Ovary (tissue), 9 donors: Measurements from ENCODE around the gene CENPE. TPM values are rescaled to one million over a fixed set of nuclear protein-coding genes. Genes with fewer than 3 reads are reported as not detected.

Source experiments
- DNase-seq, 5 donors: peaks; one replicate each; pipeline ENCODE4 v3.0.0-alpha.2; 2019 to 2020
- H3K27ac ChIP-seq, 2 donors: fragments of 200-600 bp; one replicate each; pipeline versions ENCODE4 v1.5.1 to v1.8.0; 2019 to 2022
- H3K27me3 ChIP-seq: fragments of 200-600 bp; one replicate; pipeline ENCODE4 v1.8.0; 2022
- H3K36me3 ChIP-seq: fragments of 200-600 bp; sonication (generic); one replicate; pipeline ENCODE4 v1.5.1; 2019
- H3K4me1 ChIP-seq: one replicate; pipeline ENCODE4 v1.8.1; 2013; ENCODE audit warnings: mild to moderate bottlenecking, moderate library complexity; ENCODE audit not compliant: insufficient read depth
- H3K4me3 ChIP-seq: fragments of 200-600 bp; sonication (generic); one replicate; pipeline ENCODE4 v1.5.1; 2017
- H3K9me3 ChIP-seq, 2 donors: fragments of 200-600 bp in 1 of 2; sonication (generic) in 1 of 2; one replicate each; pipeline versions ENCODE4 v1.5.1 to v1.8.1; 2013 to 2019; ENCODE audit warnings: mild to moderate bottlenecking in 1 of 2, moderate library complexity in 1 of 2
- CTCF ChIP-seq, 3 donors: fragments of 450-650 bp in 2 of 3; fragments of 200-600 bp in 1 of 3; IDR thresholded peaks; one replicate each; pipeline versions ENCODE4 v1.5.1 to v1.8.0; 2016 to 2022; ENCODE audit warnings: antibody characterized with exemption in 3 of 3, mild to moderate bottlenecking in 1 of 3
- EP300 ChIP-seq: sonication (generic); formaldehyde crosslinking; IDR thresholded peaks from one replicate; pipeline ENCODE4 v1.6.1; 2017; ENCODE audit warnings: antibody characterized with exemption
- POLR2A ChIP-seq: fragments of 450-650 bp; IDR thresholded peaks from one replicate; pipeline ENCODE4 v1.6.1; 2017; ENCODE audit warnings: antibody characterized with exemption, mild to moderate bottlenecking, moderate library complexity
- WGBS, 3 donors: extraction: QIAGEN DNeasy Blood & Tissue Kit in 1 of 3; methylation state at CpG; one replicate each; pipeline versions ENCODE4 v1.1.5 to v1.1.7; 2013 to 2017; 5-methylcytosine and 5-hydroxymethylcytosine counted together
- intact Hi-C, 4 donors: fragments of 100-400 bp; cut with DNase I; formaldehyde crosslinking; loops; one replicate each; pipeline versions ENCODE4 v1.11.0 to v1.15.1; 2022 to 2023
- polyA plus RNA-seq, 2 donors: library from polyadenylated mRNA; stranded (reverse); fragments of 200-250 nt in 1 of 2; fragments of 350-450 nt in 1 of 2; fragmentation: Illumina TruSeq in 1 of 2; extraction: RNeasy Lipid Tissue Mini Kit (QIAGEN cat#74804) in 1 of 2; gene quantifications; one replicate each; pipeline ENCODE4 v1.2.3, GENCODE V29; 2013 to 2014
- total RNA-seq, 7 donors: library from RNA; depleted of rRNA in 2 of 7; stranded (reverse); fragments of >200 nt in 2 of 7; fragmentation: NEBNext Ultra II Directional in 3 of 7; extraction: Animal tissue kit (Norgen Biotek cat#: 25700) in 3 of 7; gene quantifications; one replicate each; pipeline versions ENCODE4 v1.1.0 to v1.2.4, GENCODE V29; 2016 to 2023
- donor health status: DM: no; HTN: no; CAD: no; lungs with moderate emphysema.
- donor health status: DM: no; HTN: no; CAD: no.
- donor health status: Bipolar disorder and iron deficiency.
- donor health status: DM: yes; HTN: yes; CAD: no.
- donor health status: DM: no; HTN: no; CAD: no.
- donor health status: DM: yes; HTN: yes; CAD: no.

The CENPE gene
- total and polyA plus RNA-seq, 9 donors = 0.23 to 2.5 (median 0.60) TPM

- no peak for DNase-seq
- Histone ChIP-seq H3K27ac (no peak overlapping the region), H3K27me3 (no peaks in the 10 kb centered on the region), H3K36me3 (no peaks in the 10 kb centered on the region), H3K4me1 (no peaks in the 10 kb centered on the region), H3K9me3 (no peaks in the 10 kb centered on the region), H3K4me3 (no peak overlapping the region)
- intact Hi-C loops = no loop called here
- WGBS, 3 donors = 95 to 97% (median 96%) methylated on average over 4 of the region's 4 CpGs
- TF ChIP-seq POLR2A (no peak), EP300 (no peak), CTCF (IDR thresholded peaks at IDR 0.05) (no peak)
Measured at GRCh38 chr4:103144926-103145325, 53.2 kb downstream of the CENPE start.

- no peaks in the 10 kb centered on the region for H3K4me1 ChIP-seq
- 89 to 98% (median 95%) methylated on average over 1 of the region's 1 CpG for WGBS, 3 donors
Measured at GRCh38 chr4:103137446-103137827, 60.7 kb downstream of the CENPE start.

GRCh38 chr4:103136671-103137445 lies 61.3 kb downstream of the CENPE start:
- no peaks in the 10 kb centered on the region for H3K9me3 ChIP-seq
- H3K36me3 ChIP-seq = no peaks in the 10 kb centered on the region
- intact Hi-C loops = no loop called here
- H3K27me3 ChIP-seq = no peaks in the 10 kb centered on the region
- no peak for DNase-seq
- H3K4me3 ChIP-seq = no peak overlapping the region
- H3K4me1 ChIP-seq = no peaks in the 10 kb centered on the region
- TF ChIP-seq CTCF (IDR thresholded peaks at IDR 0.05) (no peak), EP300 (no peak), POLR2A (no peak)
- WGBS, 3 donors = 95 to 100% (median 97%) methylated on average over 1 of the region's 1 CpG
- no peak overlapping the region for H3K27ac ChIP-seq

More at GRCh38 chr4:103137446-103137827, 60.7 kb downstream of the CENPE start:
- Histone ChIP-seq H3K4me3 (no peak overlapping the region), H3K9me3 (no peaks in the 10 kb centered on the region), H3K36me3 (no peaks in the 10 kb centered on the region), H3K27ac (no peak overlapping the region), H3K27me3 (no peaks in the 10 kb centered on the region)
- TF ChIP-seq EP300 = no peak
- no peak for TF ChIP-seq CTCF (IDR thresholded peaks at IDR 0.05)
- no peak for TF ChIP-seq POLR2A
- intact Hi-C loops = no loop called here
- DNase-seq = no peak

GRCh38 chr4:103129174-103129573 lies 69.0 kb downstream of the CENPE start:
- TF ChIP-seq EP300 = no peak
- WGBS, 3 donors = 97 to 99% (median 98%) methylated on average over 8 of the region's 8 CpGs

GRCh38 chr4:103126126-103126525 lies 72.0 kb downstream of the CENPE start:
- Histone ChIP-seq H3K9me3 (no peaks in the 10 kb centered on the region), H3K27me3 (no peaks in the 10 kb centered on the region), H3K27ac (no peak overlapping the region), H3K4me3 (no peak overlapping the region), H3K4me1 (no peaks in the 10 kb centered on the region), H3K36me3 (no peaks in the 10 kb centered on the region)
- WGBS, 3 donors = 95 to 98% (median 95%) methylated on average over 3 of the region's 3 CpGs
- no peak for DNase-seq
- intact Hi-C loops = no loop called here
- TF ChIP-seq CTCF (IDR thresholded peaks at IDR 0.05) (no peak), POLR2A (no peak), EP300 (no peak)

More at GRCh38 chr4:103129174-103129573, 69.0 kb downstream of the CENPE start:
- intact Hi-C loops = no loop called here
- no peak overlapping the region for H3K27ac ChIP-seq
- H3K9me3 ChIP-seq = no peaks in the 10 kb centered on the region
- H3K4me3 ChIP-seq = no peak overlapping the region
- no peaks in the 10 kb centered on the region for H3K36me3 ChIP-seq
- H3K27me3 ChIP-seq = no peaks in the 10 kb centered on the region
- DNase-seq = no peak
- H3K4me1 ChIP-seq = no peaks in the 10 kb centered on the region
